Measurements from ENCODE around the gene ZNF256. TPM values are rescaled to one million over a fixed set of nuclear protein-coding genes. Genes with fewer than 3 reads are reported as not detected.

ZNF256 gene
- total and polyA plus RNA-seq, 2 of the 4 experiments (the other 2 are of a cell fraction), result 3.0 to 7.0 TPM

Other genes starting within 250 kb of the ZNF256 start
- gene ZNF154, start 238.5 kb downstream of the ZNF256 start, total RNA-seq (2012; rRNA removed), result 1.9 and 2.9 TPM in 2 replicates
- 1.5 and 2.2 TPM in 2 replicates for gene ZNF154, start 238.5 kb downstream of the ZNF256 start, polyA plus RNA-seq (2012; rRNA removed)
- gene ZNF671, start 220.1 kb downstream of the ZNF256 start, total RNA-seq (2012; rRNA removed), result 13.3 and 14.9 TPM in 2 replicates
- gene ZNF671, start 220.1 kb downstream of the ZNF256 start, polyA plus RNA-seq (2012; rRNA removed), result 3.1 and 4.1 TPM in 2 replicates
- gene ZNF776, start 200.9 kb downstream of the ZNF256 start, total RNA-seq (2012; rRNA removed), result 14.3 and 15.8 TPM in 2 replicates
- gene ZNF776, start 200.9 kb downstream of the ZNF256 start, polyA plus RNA-seq (2012; rRNA removed), result 3.3 and 4.3 TPM in 2 replicates
- gene ZNF586, start 178.0 kb downstream of the ZNF256 start, total RNA-seq (2012; rRNA removed), result 17.2 and 18.6 TPM in 2 replicates
- 5.5 and 5.6 TPM in 2 replicates for gene ZNF586, start 178.0 kb downstream of the ZNF256 start, polyA plus RNA-seq (2012; rRNA removed)
- 4.7 and 5.0 TPM in 2 replicates for gene ZNF552, start 132.8 kb downstream of the ZNF256 start, total RNA-seq (2012; rRNA removed)
- gene ZNF552, start 132.8 kb downstream of the ZNF256 start, polyA plus RNA-seq (2012; rRNA removed), result 1.8 and 2.8 TPM in 2 replicates
- 32.2 and 33.9 TPM in 2 replicates for gene ZNF587B, start 117.4 kb downstream of the ZNF256 start, total RNA-seq (2012; rRNA removed)
- 2.5 and 3.7 TPM in 2 replicates for gene ZNF587B, start 117.4 kb downstream of the ZNF256 start, polyA plus RNA-seq (2012; rRNA removed)
- gene ZNF587, start 97.8 kb downstream of the ZNF256 start, total RNA-seq (2012; rRNA removed), result 32.5 and 43.7 TPM in 2 replicates
- gene ZNF587, start 97.8 kb downstream of the ZNF256 start, polyA plus RNA-seq (2012; rRNA removed), result 11.2 and 14.0 TPM in 2 replicates
- 5.9 and 6.9 TPM in 2 replicates for gene ZNF814, start 58.7 kb downstream of the ZNF256 start, total RNA-seq (2012; rRNA removed)
- 3.9 and 4.5 TPM in 2 replicates for gene ZNF814, start 58.7 kb downstream of the ZNF256 start, polyA plus RNA-seq (2012; rRNA removed)
- 20.8 and 23.1 TPM in 2 replicates for gene ZNF417, start 31.1 kb downstream of the ZNF256 start, total RNA-seq (2012; rRNA removed)
- 3.1 and 4.0 TPM in 2 replicates for gene ZNF417, start 31.1 kb downstream of the ZNF256 start, polyA plus RNA-seq (2012; rRNA removed)
- 3.4 and 4.2 TPM in 2 replicates for gene ZNF418, start 12.3 kb downstream of the ZNF256 start, total RNA-seq (2012; rRNA removed)
- 1.0 and 2.1 TPM in 2 replicates for gene ZNF418, start 12.3 kb downstream of the ZNF256 start, polyA plus RNA-seq (2012; rRNA removed)
- not detected in 2 replicates for gene C19orf18, start 26.8 kb upstream of the ZNF256 start, total RNA-seq (2012; rRNA removed)
- 0.15 TPM in 1 of 2 replicates, not detected in the other for gene C19orf18, start 26.8 kb upstream of the ZNF256 start, polyA plus RNA-seq (2012; rRNA removed)
- 9.0 and 9.4 TPM in 2 replicates for gene ZNF606, start 55.1 kb upstream of the ZNF256 start, total RNA-seq (2012; rRNA removed)
- gene ZNF606, start 55.1 kb upstream of the ZNF256 start, polyA plus RNA-seq (2012; rRNA removed), result 2.6 and 4.3 TPM in 2 replicates
- gene ZSCAN1, start 86.3 kb upstream of the ZNF256 start, total RNA-seq (2012; rRNA removed), result not detected in 2 replicates
- gene ZSCAN1, start 86.3 kb upstream of the ZNF256 start, polyA plus RNA-seq (2012; rRNA removed), result 0.14 TPM in 1 of 2 replicates, not detected in the other
- gene ZNF135, start 111.6 kb upstream of the ZNF256 start, total RNA-seq (2012; rRNA removed), result 1.9 and 2.7 TPM in 2 replicates
- 2.4 and 2.7 TPM in 2 replicates for gene ZNF135, start 111.6 kb upstream of the ZNF256 start, polyA plus RNA-seq (2012; rRNA removed)
- gene ZSCAN18, start 150.5 kb upstream of the ZNF256 start, total RNA-seq (2012; rRNA removed), result 3.0 and 3.6 TPM in 2 replicates
- gene ZSCAN18, start 150.5 kb upstream of the ZNF256 start, polyA plus RNA-seq (2012; rRNA removed), result 8.2 and 11.1 TPM in 2 replicates
- 15.3 and 16.8 TPM in 2 replicates for gene ZNF329, start 203.1 kb upstream of the ZNF256 start, total RNA-seq (2012; rRNA removed)
- gene ZNF329, start 203.1 kb upstream of the ZNF256 start, polyA plus RNA-seq (2012; rRNA removed), result 3.3 and 4.7 TPM in 2 replicates
- 12.5 and 15.2 TPM in 2 replicates for gene ZNF274, start 235.4 kb upstream of the ZNF256 start, total RNA-seq (2012; rRNA removed)
- 11.0 and 12.1 TPM in 2 replicates for gene ZNF274, start 235.4 kb upstream of the ZNF256 start, polyA plus RNA-seq (2012; rRNA removed)

Data from IMR-90 (cell line).